HEK293 (cell line): Measurements from ENCODE around the gene PLEKHJ1.

Experiments
- CTCF ChIA-PET: fragments of 350-600 bp; formaldehyde crosslinking; extraction: SDS; loops from one replicate; lab custom pipeline; 2021; ENCODE audit warnings: antibody characterized with exemption; lab: Yijun Ruan, JAX
- POLR2A ChIA-PET: fragments of 300-600 bp; formaldehyde crosslinking; extraction: SDS; loops from one replicate; lab custom pipeline; 2020; ENCODE audit warnings: antibody characterized with exemption, inconsistent platforms; lab: Yijun Ruan, JAX
- H3K27ac ChIP-seq: fragments of 200-500 bp; sonication (Bioruptor generic); 2 replicates; pipeline ENCODE4 v1.5.1; 2014; ENCODE audit warnings: low read depth, low read length, control low read depth, inconsistent platforms; ENCODE audit errors: extremely low read depth
- H3K36me3 ChIP-seq, 2 experiments: fragments of 200-500 bp in 1 of 2; sonication (Bioruptor generic) in 1 of 2; 1 replicate in 1 of 2; 2 replicates in 1 of 2; pipeline ENCODE4 v1.5.1; 2014 to 2017; ENCODE audit warnings: inconsistent platforms in 2 of 2, low read length in 2 of 2; ENCODE audit not compliant: control insufficient read depth in 2 of 2, insufficient read depth in 1 of 2
- H3K4me1 ChIP-seq: fragments of 200-500 bp; sonication (Bioruptor generic); 2 replicates; pipeline ENCODE4 v1.5.1; 2014; ENCODE audit warnings: mild to moderate bottlenecking, low read length, inconsistent platforms; ENCODE audit not compliant: control insufficient read depth, insufficient read depth
- H3K4me3 ChIP-seq: 2 replicates; pipeline ENCODE4 v1.5.1; 2011; ENCODE audit warnings: low read depth, mild to moderate bottlenecking, control low read depth, low read length, moderate library complexity
- H3K9me3 ChIP-seq: fragments of 200-500 bp; sonication (Bioruptor generic); 2 replicates; pipeline ENCODE4 v1.5.1; 2014; ENCODE audit warnings: low read depth, low read length, inconsistent platforms; ENCODE audit not compliant: control insufficient read depth, insufficient read depth
- KLF16 ChIP-seq: fragments of 450-650 bp; formaldehyde crosslinking; IDR thresholded peaks from 2 replicates; pipeline ENCODE4 v1.5.1; 2017; ENCODE audit warnings: missing biosample characterization, missing genetic modification characterization
- PRDM2 ChIP-seq: fragments of 450-650 bp; formaldehyde crosslinking; IDR thresholded peaks from 2 replicates; pipeline ENCODE4 v1.5.1; 2016; ENCODE audit warnings: missing biosample characterization, missing genetic modification characterization, borderline replicate concordance
- SCRT2 ChIP-seq: fragments of 450-650 bp; formaldehyde crosslinking; IDR thresholded peaks from 2 replicates; pipeline ENCODE4 v1.5.1; 2016; ENCODE audit warnings: missing biosample characterization, missing genetic modification characterization
- SP7 ChIP-seq: fragments of 450-650 bp; formaldehyde crosslinking; IDR thresholded peaks from 2 replicates; pipeline ENCODE4 v1.5.1; 2016; ENCODE audit warnings: missing biosample characterization, missing genetic modification characterization
- ZBTB10 ChIP-seq: fragments of 450-650 bp; formaldehyde crosslinking; IDR thresholded peaks from 2 replicates; pipeline ENCODE4 v1.5.1; 2016; ENCODE audit warnings: missing biosample characterization, missing genetic modification characterization
- ZBTB26 ChIP-seq: fragments of 450-650 bp; formaldehyde crosslinking; optimal IDR thresholded peaks from 2 replicates; pipeline ENCODE3; 2016; ENCODE audit warnings: missing biosample characterization, mild to moderate bottlenecking, missing genetic modification characterization
- ZNF114 ChIP-seq: fragments of 450-650 bp; formaldehyde crosslinking; IDR thresholded peaks from 2 replicates; pipeline ENCODE4 v1.5.0; 2017; ENCODE audit warnings: missing biosample characterization, missing genetic modification characterization
- ZNF184 ChIP-seq: fragments of 450-650 bp; IDR thresholded peaks from 2 replicates; pipeline ENCODE4 v1.5.1; 2018; ENCODE audit warnings: missing biosample characterization, mild to moderate bottlenecking, missing genetic modification characterization
- ZNF24 ChIP-seq: fragments of 450-650 bp; formaldehyde crosslinking; IDR thresholded peaks from 2 replicates; pipeline ENCODE4 v1.5.1; 2016; ENCODE audit warnings: missing biosample characterization, missing genetic modification characterization
- ZNF274 ChIP-seq, 2 experiments: fragments of 200-500 bp in 1 of 2; fragments of 450-650 bp in 1 of 2; sonication (Bioruptor generic) in 1 of 2; formaldehyde crosslinking in 1 of 2; IDR thresholded peaks; 2 replicates each; pipeline versions ENCODE4 v1.5.1 to v1.6.1; 2014 to 2016; ENCODE audit warnings: borderline replicate concordance in 1 of 2, inconsistent platforms in 1 of 2, low read length in 1 of 2, missing biosample characterization in 1 of 2, missing genetic modification characterization in 1 of 2
- ZNF394 ChIP-seq: fragments of 450-650 bp; formaldehyde crosslinking; IDR thresholded peaks from 2 replicates; pipeline ENCODE4 v1.5.1; 2016; ENCODE audit warnings: missing biosample characterization, missing genetic modification characterization, mild to moderate bottlenecking, moderate library complexity, borderline replicate concordance
- ZNF514 ChIP-seq: fragments of 450-650 bp; formaldehyde crosslinking; IDR thresholded peaks from 2 replicates; pipeline ENCODE4 v1.5.1; 2016; ENCODE audit warnings: missing biosample characterization, missing genetic modification characterization
- ZNF529 ChIP-seq: fragments of 450-650 bp; formaldehyde crosslinking; IDR thresholded peaks from 2 replicates; pipeline ENCODE4 v1.5.1; 2017; ENCODE audit warnings: missing genetic modification characterization, missing biosample characterization; ENCODE audit not compliant: insufficient replicate concordance
- ZNF571 ChIP-seq: fragments of 450-650 bp; formaldehyde crosslinking; IDR thresholded peaks from 2 replicates; pipeline ENCODE4 v1.5.0; 2017; ENCODE audit warnings: missing biosample characterization, missing genetic modification characterization
- ZNF639 ChIP-seq: fragments of 450-650 bp; formaldehyde crosslinking; IDR thresholded peaks from 2 replicates; pipeline ENCODE4 v1.5.1; 2016; ENCODE audit warnings: missing biosample characterization, missing genetic modification characterization
- ZNF670 ChIP-seq: fragments of 450-650 bp; formaldehyde crosslinking; IDR thresholded peaks from 2 replicates; pipeline ENCODE4 v1.5.1; 2016; ENCODE audit warnings: missing biosample characterization, missing genetic modification characterization, low read depth
- ZNF704 ChIP-seq: fragments of 450-650 bp; formaldehyde crosslinking; IDR thresholded peaks from 2 replicates; pipeline ENCODE4 v1.5.1; 2016; ENCODE audit warnings: missing biosample characterization, missing genetic modification characterization

The PLEKHJ1 gene

GRCh38 chr19:2251106-2252054, 15.3 kb upstream of the PLEKHJ1 start:
- H3K4me3 ChIP-seq, result no peak overlapping the region
- no peak for TF ChIP-seq ZNF639
- no peak for TF ChIP-seq ZNF571
- TF ChIP-seq ZNF394, result no peak
- TF ChIP-seq ZNF114, result no peak
- no peak for TF ChIP-seq ZNF704 (tag by site-specific recombination)
- no peak for TF ChIP-seq ZNF24 (tag by site-specific recombination)
- TF ChIP-seq ZNF184 (tag by site-specific recombination), result no peak
- no peak for TF ChIP-seq SCRT2 (tag by site-specific recombination)
- no peak for TF ChIP-seq ZNF670 (tag by site-specific recombination)
- no peak for TF ChIP-seq ZBTB10
- TF ChIP-seq ZNF274 (IDR thresholded peaks at IDR 0.05; ENCODE audit: low read length), result no peak
- no peak for TF ChIP-seq ZNF274 (tag by site-specific recombination; IDR thresholded peaks at IDR 0.05; ENCODE audit: borderline replicate concordance)
- no peak for TF ChIP-seq PRDM2
- no peak for TF ChIP-seq SP7
- TF ChIP-seq ZNF529 (tag by site-specific recombination), result no peak
- TF ChIP-seq KLF16 (tag by site-specific recombination), result no peak
- TF ChIP-seq ZNF514 (tag by site-specific recombination), result no peak
- no peak for TF ChIP-seq ZBTB26
- ChIA-PET POLR2A (no interaction called here), CTCF (no interaction called here)
- H3K36me3 ChIP-seq, result peaks cover 0 to 26% of the 10 kb centered on the region in 2 experiments; a peak in 1 of 3 replicates
- H3K27ac ChIP-seq, result no peak overlapping the region
- no peaks in the 10 kb centered on the region for H3K4me1 ChIP-seq
- H3K9me3 ChIP-seq, result no peaks in the 10 kb centered on the region
